DMS114 treated with DMSO at 0.1 percent for 48 hours (cell line): ENCODE results near the gene PHLPP1.

Experiments
- DNase-seq: peaks from one replicate; lab custom pipeline; 2025; ENCODE audit not compliant: unreplicated experiment; lab: John Stamatoyannopoulos, UW

PHLPP1 gene

GRCh38 chr18:62999392-62999791 is 284.1 kb downstream of the PHLPP1 start:
- DNase-seq, result no peak

GRCh38 chr18:62999921-63000320 is 284.6 kb downstream of the PHLPP1 start:
- no peak for DNase-seq

GRCh38 chr18:63000839-63001238 is 285.5 kb downstream of the PHLPP1 start:
- no peak for DNase-seq

GRCh38 chr18:63001861-63002260 is 286.5 kb downstream of the PHLPP1 start:
- DNase-seq, result no peak

GRCh38 chr18:63002305-63002704 is 287.0 kb downstream of the PHLPP1 start:
- DNase-seq, result no peak

GRCh38 chr18:63002803-63003445 is 287.6 kb downstream of the PHLPP1 start:
- DNase-seq, result no peak

GRCh38 chr18:63003899-63004298 is 288.6 kb downstream of the PHLPP1 start:
- DNase-seq, result no peak

- DNase-seq, result no peak
These were observed 289.2 kb downstream of the PHLPP1 start for GRCh38 chr18:63004466-63005089.

- DNase-seq, result no peak
These were observed 290.0 kb downstream of the PHLPP1 start for GRCh38 chr18:63005306-63005705.

GRCh38 chr18:63007231-63007630 is 291.9 kb downstream of the PHLPP1 start:
- DNase-seq, result no peak

- peak; percentile 27 for DNase-seq
These were observed 300.9 kb downstream of the PHLPP1 start for GRCh38 chr18:63016270-63016669.

- DNase-seq, result no peak
These were observed 301.7 kb downstream of the PHLPP1 start for GRCh38 chr18:63017076-63017475.

GRCh38 chr18:63017977-63018376 is 302.6 kb downstream of the PHLPP1 start:
- DNase-seq, result no peak

GRCh38 chr18:63022429-63023022 is 307.2 kb downstream of the PHLPP1 start:
- no peak for DNase-seq

GRCh38 chr18:63025251-63026090 is 310.1 kb downstream of the PHLPP1 start:
- DNase-seq, result no peak

- DNase-seq, result no peak
These were observed 313.0 kb downstream of the PHLPP1 start for GRCh38 chr18:63028380-63028779.
